WI38 (cell line): Measurements from ENCODE around the gene ANTXR2.

Experiments used
- H3K4me3 ChIP-seq: 2 replicates; pipeline ENCODE4 v1.5.1; 2011; ENCODE audit warnings: low read depth, mild to moderate bottlenecking, control low read depth, low read length
- TF ChIP-seq, protein P1 (sequence below): IDR thresholded peaks from 2 replicates; pipeline ENCODE4 v1.5.1; 2012; ENCODE audit warnings: low read depth, mild to moderate bottlenecking, control low read depth, low read length

ANTXR2 gene

DNA sequence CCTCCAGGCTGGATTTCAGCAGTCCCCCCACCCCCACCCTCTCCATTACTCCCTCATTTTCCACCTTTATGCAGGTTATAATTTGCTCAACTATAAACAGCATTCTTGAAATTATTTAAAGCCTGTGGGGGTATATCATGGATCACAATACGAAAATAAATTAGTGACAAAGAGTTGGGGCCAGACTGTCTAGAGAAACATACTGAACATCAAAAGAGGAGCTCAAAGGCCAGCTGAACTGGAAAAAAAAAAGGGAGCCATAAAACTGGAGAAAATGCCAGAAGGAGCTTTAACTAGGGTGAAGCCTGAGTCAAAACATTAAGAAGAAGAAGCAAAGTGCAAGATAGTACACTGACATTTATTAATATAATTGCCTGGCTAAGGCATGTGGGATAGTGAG is 137.8 kb downstream of the ANTXR2 start:
- no peak overlapping the region for H3K4me3 ChIP-seq
- TF ChIP-seq, protein P1, sequence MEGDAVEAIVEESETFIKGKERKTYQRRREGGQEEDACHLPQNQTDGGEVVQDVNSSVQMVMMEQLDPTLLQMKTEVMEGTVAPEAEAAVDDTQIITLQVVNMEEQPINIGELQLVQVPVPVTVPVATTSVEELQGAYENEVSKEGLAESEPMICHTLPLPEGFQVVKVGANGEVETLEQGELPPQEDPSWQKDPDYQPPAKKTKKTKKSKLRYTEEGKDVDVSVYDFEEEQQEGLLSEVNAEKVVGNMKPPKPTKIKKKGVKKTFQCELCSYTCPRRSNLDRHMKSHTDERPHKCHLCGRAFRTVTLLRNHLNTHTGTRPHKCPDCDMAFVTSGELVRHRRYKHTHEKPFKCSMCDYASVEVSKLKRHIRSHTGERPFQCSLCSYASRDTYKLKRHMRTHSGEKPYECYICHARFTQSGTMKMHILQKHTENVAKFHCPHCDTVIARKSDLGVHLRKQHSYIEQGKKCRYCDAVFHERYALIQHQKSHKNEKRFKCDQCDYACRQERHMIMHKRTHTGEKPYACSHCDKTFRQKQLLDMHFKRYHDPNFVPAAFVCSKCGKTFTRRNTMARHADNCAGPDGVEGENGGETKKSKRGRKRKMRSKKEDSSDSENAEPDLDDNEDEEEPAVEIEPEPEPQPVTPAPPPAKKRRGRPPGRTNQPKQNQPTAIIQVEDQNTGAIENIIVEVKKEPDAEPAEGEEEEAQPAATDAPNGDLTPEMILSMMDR: no peak

DNA sequence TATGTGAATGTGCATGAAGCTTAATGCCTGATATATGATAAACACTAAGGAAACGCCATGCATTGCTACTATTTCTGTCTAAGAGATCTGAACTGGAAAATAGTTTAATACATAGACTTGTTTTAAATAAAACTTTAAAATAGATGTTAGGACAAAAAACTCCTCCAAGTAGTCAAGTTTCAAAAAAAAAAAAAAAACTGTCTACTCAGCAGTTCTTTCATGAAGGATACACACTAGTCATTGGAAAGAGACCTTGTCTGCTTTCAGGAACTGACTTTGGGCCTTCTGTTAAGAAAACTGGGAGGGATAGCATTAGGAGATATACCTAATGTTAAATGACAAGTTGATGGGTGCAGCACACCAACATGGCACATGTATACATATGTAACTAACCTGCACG is 138.4 kb downstream of the ANTXR2 start:
- H3K4me3 ChIP-seq: no peak overlapping the region
- TF ChIP-seq, protein P1: no peak

DNA sequence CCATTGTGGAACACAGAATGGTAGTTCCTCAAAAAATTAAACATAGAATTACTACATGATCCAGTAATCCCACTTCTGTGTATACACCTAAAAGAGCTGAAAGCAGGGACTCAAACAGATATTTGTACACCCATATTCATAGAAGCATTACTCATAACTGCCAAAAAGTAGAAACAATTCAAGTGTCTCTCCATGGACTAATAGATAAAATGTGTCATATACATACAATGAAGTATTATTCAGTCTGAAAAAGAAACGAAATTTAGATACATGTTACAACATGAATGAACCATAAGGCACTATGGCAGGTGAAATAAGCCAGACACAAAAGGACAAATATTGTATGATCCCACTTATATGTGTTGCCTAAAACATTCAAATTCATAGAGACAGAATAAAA is 145.1 kb downstream of the ANTXR2 start:
- TF ChIP-seq, protein P1: no peak
- H3K4me3 ChIP-seq: no peak overlapping the region

DNA sequence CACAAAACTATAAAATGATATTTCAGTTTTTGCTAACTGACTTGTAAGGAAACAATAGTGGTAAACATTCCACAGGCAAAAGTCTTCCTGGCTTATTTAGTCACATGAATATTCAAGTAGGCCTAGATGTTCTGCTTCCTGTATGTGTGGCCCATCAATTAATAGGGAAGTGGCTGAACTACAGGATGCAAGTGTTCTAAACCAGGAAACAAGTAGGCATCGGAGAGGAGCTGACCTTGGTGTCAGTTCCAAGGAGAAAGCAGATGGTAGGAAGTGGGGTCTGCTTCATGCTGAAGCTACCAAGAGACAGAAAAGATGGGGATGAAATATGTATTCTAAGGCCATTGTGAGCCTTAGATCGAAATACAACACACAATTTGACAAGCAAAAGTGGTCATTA is 149.7 kb downstream of the ANTXR2 start:
- TF ChIP-seq, protein P1: no peak
- H3K4me3 ChIP-seq: no peak overlapping the region

DNA sequence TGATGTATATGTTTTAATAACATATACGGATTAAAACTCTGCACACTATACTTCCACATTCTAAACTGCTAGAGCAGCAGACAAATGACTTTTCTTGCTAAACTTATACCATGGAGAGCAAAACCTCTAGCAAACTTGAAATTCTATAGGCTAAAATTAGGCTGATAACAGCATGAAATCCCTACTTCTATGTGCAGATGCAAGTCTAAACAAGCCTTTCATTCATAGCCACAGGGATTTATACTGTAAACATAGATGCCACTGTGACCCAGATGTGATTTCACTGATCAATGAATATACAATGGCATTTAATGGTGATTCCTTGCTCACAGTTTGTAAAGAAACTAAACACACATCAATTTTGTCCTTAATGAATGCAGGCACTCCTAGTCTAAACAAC is 151.0 kb downstream of the ANTXR2 start:
- H3K4me3 ChIP-seq: no peak overlapping the region
- TF ChIP-seq, protein P1: no peak

DNA sequence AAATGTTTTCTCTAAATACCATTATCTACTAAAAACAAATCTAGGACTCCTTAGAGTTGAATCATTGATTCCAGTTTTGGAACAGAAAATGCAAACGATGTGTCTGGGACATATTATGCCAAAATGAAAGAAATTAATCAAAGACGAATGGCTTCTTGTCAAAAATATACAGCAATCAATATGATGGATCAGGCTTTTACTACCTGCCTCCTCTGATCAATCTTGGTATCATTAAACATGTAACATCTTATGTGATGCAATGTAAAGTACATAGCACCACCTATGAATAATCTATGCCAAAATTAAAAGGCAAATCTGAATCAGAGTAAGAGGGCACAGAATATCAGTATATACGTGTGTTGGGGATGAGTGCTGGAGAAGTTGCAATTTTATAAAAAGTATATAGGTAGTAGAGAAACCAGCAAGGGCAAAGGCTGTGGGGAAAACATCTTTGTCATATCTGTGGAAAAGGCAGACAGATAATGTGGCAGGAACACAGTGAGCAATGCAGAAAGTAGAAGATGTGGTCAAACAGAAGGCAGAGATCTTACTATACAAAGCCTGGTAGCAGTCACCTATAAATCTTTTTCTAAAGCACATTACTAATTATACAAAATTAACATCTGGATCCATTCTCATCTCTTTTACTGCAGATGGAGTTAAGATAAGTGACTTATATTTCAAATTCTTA is 152.7 kb downstream of the ANTXR2 start:
- H3K4me3 ChIP-seq: no peak overlapping the region
- TF ChIP-seq, protein P1: no peak

DNA sequence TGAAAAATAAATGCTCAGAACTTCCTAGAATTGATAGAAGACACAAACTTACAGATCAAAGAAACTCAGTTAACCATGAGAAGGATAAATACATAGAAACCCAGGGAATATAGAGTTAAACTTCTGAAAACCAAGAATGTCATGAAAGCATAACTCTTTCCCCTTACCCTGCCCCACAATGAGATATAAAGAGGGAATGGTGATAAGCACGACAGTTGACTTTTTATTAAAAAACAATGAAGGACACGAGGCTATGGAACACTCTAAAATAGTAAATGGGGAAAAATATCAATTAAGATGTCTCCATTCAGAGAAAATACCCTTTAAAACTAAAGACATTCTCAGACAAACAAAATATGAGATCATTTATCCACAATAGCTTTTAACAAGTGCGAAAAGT is 154.7 kb downstream of the ANTXR2 start:
- no peak overlapping the region for H3K4me3 ChIP-seq
- TF ChIP-seq, protein P1: no peak
